Limb (tissue), 2 donors: ENCODE measurements around the gene IFNA5.

Source experiments
- DNase-seq, 2 donors: peaks; one replicate each; pipeline ENCODE4 v3.0.0-alpha.2; 2016; ENCODE audit errors: extremely low spot score in 2 of 2

Gene IFNA5

DNA sequence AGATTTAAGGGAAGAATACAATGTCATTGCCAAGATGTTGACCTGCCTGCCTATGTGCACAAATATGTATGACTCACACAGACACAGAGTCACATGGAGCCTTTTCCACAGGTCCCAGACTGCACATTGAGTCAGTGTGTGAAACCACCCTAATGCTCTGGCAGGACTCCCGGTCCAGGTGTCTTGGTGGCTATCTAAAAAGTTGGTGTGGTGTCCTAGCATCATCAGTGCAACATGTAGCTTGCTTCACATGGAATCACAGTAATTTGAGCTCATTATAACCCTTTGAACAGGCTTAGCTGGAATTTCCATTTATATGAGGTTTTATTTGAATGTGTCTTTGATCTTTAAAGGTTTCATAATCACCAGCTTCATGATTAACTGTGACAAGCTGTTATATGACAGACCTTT is 10.7 kb downstream of the IFNA5 start:
- DNase-seq: no peak

- DNase-seq: no peak
Observed at GRCh38 chr9:21289848-21290247, 15.3 kb downstream of the IFNA5 start.

DNA sequence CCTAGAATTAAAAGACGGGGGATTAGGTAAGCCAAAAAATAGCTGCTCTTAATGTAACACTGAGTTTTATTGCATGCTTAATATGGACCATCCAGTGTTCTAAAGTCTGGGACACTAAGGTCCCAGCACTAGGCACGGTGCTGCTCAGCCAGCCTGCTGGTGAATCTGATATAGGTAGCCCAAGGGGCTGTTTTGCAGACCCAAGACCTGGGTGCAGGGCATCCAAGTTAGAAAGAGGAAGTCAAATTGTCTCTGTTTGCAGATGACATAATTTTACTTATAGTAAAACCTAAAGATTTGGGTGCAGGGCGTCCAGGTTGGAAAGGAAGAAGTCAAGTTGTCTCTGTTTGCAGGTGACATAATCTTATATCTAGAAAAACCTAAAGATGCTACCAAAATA is 17.8 kb downstream of the IFNA5 start:
- DNase-seq: no peak

DNA sequence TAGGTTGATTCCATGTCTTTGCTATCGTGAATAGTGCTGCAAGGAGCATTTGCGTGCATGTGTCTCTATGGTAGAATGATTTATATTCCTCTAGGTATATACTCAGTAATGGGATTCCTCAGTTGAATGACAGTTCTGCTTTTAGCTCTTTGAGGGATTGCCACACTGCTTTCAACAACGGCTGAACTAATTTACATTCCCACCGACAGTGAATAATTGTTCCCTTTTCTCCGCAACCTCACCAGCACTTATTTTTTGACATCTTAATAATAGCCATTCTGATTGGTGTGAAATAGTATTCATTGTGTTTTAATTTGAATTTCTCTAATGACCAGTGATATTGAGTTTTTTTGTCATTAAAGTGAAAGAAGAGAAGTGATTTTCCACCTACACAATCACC is 18.5 kb downstream of the IFNA5 start:
- DNase-seq: no peak

- DNase-seq: no peak
Observed at GRCh38 chr9:21286099-21286498, 19.0 kb downstream of the IFNA5 start.

DNA sequence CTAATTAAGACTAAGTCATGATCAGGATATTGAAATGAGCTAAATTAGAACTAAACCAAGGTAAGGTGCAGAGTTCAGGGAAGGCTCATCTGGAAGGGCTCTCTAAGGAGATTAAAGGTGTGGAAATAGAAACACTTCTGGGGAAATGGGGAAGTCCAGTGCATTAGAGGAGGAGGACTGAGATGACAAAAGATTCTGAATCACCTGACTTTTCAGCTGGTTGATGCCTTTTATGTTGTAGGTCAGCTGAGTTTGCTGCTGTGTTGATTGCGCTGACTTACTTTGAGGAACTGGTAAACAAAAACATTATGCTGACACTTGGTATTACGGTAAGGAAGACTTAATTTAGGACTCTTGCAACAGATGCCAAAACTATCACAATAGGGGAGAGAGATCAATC is 23.8 kb downstream of the IFNA5 start:
- no peak for DNase-seq

DNA sequence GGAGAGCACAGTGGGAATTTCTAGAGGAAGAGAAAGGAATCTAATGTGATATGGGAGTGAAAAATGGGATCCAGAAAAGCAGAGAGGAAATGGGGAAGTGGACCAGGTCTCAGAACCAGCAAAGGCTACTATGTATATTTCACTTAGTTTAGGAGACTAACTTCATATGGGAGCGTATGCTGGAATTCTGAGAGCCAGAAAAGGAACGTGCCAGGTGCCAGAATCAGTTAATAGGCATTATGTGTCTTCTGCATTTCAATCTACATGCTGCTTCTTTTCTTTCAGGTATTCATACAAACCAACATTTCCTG is 36.8 kb downstream of the IFNA5 start:
- DNase-seq: no peak

DNA sequence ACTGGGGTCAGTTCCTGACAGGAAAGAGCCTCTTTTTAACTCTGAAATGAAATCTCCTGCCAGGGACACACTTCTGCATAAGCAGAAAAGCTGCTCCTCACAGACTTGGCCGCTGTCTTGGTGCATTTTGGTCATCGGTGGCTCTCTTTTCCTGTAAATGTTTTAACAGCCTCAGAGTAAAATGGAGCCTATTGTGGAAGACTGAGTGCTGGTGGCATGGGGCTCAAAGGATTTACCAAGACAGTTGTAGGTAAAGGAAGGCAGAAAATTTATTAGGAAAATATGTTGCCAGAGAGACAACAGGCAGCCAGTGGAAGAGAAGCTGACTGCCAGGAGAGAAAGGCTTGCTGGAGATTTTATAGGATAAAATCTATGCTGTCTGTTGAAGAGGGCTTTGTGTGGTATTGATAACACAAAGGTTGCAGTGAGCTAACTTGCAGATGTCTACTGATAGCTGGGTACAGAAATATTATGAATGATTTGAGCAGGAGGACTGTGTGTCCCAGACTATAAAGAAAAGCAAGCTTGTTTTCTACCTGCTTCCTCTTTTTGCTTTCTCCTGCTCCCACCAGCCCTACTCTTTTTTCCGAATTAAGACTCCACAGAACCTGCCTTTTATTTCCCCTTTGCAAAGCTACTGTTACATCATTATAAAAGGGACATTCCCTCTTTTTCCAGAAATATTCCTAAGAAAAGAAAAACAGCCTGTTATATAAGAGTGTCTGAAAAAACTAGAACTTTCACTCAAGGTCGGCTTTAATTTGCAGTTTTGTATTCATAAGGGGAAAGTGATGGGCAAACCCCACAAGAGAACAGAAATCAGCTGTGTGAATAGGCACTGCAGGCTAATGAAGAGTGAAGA is 37.4 kb downstream of the IFNA5 start:
- DNase-seq: peak in 1 of 2 donors; percentile 14

- DNase-seq: no peak
Observed at GRCh38 chr9:21266733-21267484, 38.2 kb downstream of the IFNA5 start.

DNA sequence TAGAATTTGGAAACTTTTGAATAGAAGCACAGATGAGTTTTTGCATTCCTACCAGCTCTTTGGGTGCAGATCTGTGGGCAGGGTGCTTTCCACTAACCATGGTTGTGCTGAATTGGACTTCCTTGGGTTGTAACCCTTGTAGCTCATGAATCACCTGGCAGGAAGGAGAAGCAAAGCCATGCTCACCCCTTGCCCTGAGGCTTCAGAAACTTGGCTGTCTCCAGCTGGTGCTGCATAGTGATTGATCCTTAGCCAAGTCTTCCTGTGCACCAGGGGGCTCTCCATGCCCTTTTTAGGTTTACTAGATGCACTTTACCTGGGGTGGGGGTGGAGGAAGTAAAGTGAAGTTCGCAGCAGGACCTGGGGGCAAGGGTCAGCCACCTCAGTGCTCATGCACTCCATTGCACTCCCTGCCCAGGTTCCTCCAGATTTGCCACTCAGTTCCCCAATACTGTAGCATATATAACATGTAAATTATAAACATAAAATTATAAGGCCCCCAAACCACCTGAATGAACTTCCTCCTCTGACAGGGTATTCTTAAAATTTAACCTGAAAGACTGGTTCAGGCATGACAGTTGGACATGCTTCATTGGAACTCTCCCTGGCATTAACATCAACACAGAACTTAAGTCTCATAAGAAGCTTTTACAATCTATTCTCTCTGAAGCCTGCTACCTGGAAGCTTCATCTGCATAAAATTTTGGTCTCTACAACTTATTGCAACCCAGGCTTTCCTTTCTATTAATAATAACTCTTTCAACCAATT is 39.5 kb downstream of the IFNA5 start:
- DNase-seq: no peak

GRCh38 chr9:21255538-21256212 is 49.4 kb downstream of the IFNA5 start:
- DNase-seq: no peak
